ENCODE results near the gene DEPDC5. TPM values are rescaled to one million over a fixed set of nuclear protein-coding genes. Genes with fewer than 3 reads are reported as not detected.

Gene DEPDC5
- total RNA-seq, 1 donor from 2014 or later = 37.1 TPM

DNA sequence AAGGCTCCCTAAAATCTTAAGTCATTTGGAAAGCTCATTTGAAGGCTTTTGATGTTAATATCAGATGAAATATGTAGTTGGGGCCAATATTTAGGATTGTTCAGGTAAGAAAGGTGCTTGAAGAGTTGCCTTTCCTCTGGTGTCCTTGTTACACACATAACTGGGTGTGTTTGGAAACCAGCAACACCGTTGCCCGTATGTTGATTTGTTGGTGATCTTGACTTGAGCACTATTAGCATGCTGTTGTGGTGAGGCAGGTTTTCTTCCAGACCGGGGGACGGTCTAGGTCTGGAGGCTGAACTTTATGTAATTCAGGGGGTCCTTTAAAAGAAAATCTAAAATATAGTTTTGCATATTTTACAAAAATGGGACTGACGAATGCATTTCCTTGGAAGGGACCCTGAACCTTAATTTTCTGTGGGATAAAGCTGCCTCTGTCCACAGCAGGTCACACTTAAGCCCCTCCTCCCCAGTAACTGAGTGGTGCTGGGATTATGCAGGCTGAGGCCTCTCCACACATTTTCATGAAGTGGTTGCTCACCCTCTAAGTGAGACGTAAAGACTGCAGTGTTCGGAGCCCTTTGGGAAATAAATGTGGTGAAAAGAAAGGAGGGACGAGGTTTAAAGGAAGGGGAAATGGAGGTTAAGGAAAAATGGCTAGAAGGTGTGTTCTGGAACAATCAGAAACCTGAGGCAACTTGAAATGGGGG is 192.3 kb downstream of the DEPDC5 start:
- Histone ChIP-seq H3K79me2 (ENCODE audit: low read depth) (peaks cover 66% of the 10 kb centered on the region), H3K9me3 (ENCODE audit: low read depth) (no peaks in the 10 kb centered on the region), H3K4me3 (peak overlapping the region; percentile 98), H3K27me3 (no peaks in the 10 kb centered on the region), H3K27ac (no peak overlapping the region), H2AFZ (replicated peaks) (no peak overlapping the region), H3K4me1 (peaks cover 16% of the 10 kb centered on the region), H3K4me2 (peak overlapping the region; percentile 88), H3K9ac (peak overlapping the region; percentile 90), H4K20me1 (ENCODE audit: low read depth) (peaks cover 60% of the 10 kb centered on the region), H3F3A (ENCODE audit: low read depth) (peaks cover 11% of the 10 kb centered on the region), H3K36me3 (peaks cover 3% of the 10 kb centered on the region)
- Mint-ChIP-seq H3K27me3 (ENCODE audit: insufficient read depth, low read depth) (peaks cover 2% of the 10 kb centered on the region), H3K4me1 (peaks cover 13% of the 10 kb centered on the region), H3K4me3 (no peak overlapping the region), H3K9me3 (no peaks in the 10 kb centered on the region), H3K27ac (no peak overlapping the region), H3K36me3 (peaks cover 18% of the 10 kb centered on the region)
- no peak for TF ChIP-seq EZH2 (IDR thresholded peaks at IDR 0.05)
- TF ChIP-seq, protein P1, sequence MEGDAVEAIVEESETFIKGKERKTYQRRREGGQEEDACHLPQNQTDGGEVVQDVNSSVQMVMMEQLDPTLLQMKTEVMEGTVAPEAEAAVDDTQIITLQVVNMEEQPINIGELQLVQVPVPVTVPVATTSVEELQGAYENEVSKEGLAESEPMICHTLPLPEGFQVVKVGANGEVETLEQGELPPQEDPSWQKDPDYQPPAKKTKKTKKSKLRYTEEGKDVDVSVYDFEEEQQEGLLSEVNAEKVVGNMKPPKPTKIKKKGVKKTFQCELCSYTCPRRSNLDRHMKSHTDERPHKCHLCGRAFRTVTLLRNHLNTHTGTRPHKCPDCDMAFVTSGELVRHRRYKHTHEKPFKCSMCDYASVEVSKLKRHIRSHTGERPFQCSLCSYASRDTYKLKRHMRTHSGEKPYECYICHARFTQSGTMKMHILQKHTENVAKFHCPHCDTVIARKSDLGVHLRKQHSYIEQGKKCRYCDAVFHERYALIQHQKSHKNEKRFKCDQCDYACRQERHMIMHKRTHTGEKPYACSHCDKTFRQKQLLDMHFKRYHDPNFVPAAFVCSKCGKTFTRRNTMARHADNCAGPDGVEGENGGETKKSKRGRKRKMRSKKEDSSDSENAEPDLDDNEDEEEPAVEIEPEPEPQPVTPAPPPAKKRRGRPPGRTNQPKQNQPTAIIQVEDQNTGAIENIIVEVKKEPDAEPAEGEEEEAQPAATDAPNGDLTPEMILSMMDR (IDR thresholded peaks at IDR 0.05) = no peak
- TF ChIP-seq EZH2phosphoT487 (IDR thresholded peaks at IDR 0.05) = no peak
- DNase-seq (ENCODE audit: low spot score) = peak; percentile 39

DNA sequence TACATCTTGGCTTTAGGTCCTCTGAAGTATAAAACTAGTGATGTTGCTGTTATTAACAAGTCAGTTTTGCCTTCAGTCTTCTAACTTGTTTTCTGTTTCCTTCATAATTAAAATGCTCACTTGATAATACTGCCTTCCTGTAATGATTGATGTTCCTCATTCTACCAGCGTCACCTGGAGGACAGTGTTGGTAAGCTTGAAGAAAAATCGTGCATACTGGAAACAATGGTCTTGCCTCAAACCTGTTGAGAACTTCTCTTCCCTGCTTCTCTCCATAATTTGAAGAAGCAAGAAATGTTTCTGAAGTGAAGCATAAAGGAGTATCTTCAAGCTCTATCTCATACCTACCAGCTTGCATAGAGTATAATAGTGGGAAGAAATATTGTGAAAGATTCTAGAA is 193.5 kb downstream of the DEPDC5 start:
- no peaks in the 10 kb centered on the region for H3K9me3 Mint-ChIP-seq
- peaks cover 21% of the 10 kb centered on the region for H3K36me3 Mint-ChIP-seq
- no peaks in the 10 kb centered on the region for H3K9me3 ChIP-seq (ENCODE audit: low read depth)
- TF ChIP-seq, protein P1 (IDR thresholded peaks at IDR 0.05) = peak; percentile 39
- no peak for TF ChIP-seq EZH2 (IDR thresholded peaks at IDR 0.05)
- H3K9ac ChIP-seq = no peak overlapping the region
- no peak overlapping the region for H3K27ac Mint-ChIP-seq
- peaks cover 16% of the 10 kb centered on the region for H3K4me1 ChIP-seq
- H3K36me3 ChIP-seq = peaks cover 3% of the 10 kb centered on the region
- H3F3A ChIP-seq (ENCODE audit: low read depth) = peaks cover 11% of the 10 kb centered on the region
- DNase-seq (ENCODE audit: low spot score) = no peak
- no peaks in the 10 kb centered on the region for H3K27me3 ChIP-seq
- H3K4me2 ChIP-seq = peak overlapping the region; percentile 88
- peaks cover 13% of the 10 kb centered on the region for H3K4me1 Mint-ChIP-seq
- H3K4me3 ChIP-seq = peak overlapping the region; percentile 98
- H3K27me3 Mint-ChIP-seq (ENCODE audit: insufficient read depth, low read depth) = peaks cover 2% of the 10 kb centered on the region
- H3K27ac ChIP-seq = no peak overlapping the region
- H3K79me2 ChIP-seq (ENCODE audit: low read depth) = peaks cover 78% of the 10 kb centered on the region
- peak overlapping the region; percentile 71 for H3K4me3 Mint-ChIP-seq
- H4K20me1 ChIP-seq (ENCODE audit: low read depth) = peaks cover 72% of the 10 kb centered on the region
- H2AFZ ChIP-seq (replicated peaks) = no peak overlapping the region

DNA sequence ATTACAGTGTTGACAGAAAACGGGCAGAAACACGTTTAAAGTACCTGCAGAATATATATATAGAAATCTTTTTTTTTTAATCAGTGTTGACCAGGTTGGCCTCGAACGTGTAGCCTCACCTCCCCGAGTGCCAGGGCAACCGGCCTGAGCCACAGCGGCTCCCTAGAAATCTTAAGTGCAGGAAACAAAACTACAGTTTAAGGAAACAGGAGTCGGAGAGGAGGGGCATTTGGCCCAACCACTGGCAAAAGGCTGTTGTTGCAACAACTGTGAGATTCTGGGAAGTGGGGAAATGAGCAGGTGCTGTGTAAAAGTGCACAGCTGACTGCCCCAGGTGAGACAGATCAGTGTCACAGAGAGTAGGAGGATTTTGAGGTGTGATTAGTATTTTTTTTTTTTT is 194.2 kb downstream of the DEPDC5 start:
- no peaks in the 10 kb centered on the region for H3K9me3 ChIP-seq (ENCODE audit: low read depth)
- peaks cover 85% of the 10 kb centered on the region for H3K79me2 ChIP-seq (ENCODE audit: low read depth)
- no peak overlapping the region for H3K27ac ChIP-seq
- no peak overlapping the region for H3K4me3 ChIP-seq
- H3K4me2 ChIP-seq = no peak overlapping the region
- Mint-ChIP-seq H3K4me1 (peaks cover 13% of the 10 kb centered on the region), H3K9me3 (no peaks in the 10 kb centered on the region), H3K27me3 (ENCODE audit: insufficient read depth, low read depth) (peaks cover 2% of the 10 kb centered on the region), H3K36me3 (peaks cover 22% of the 10 kb centered on the region), H3K4me3 (no peak overlapping the region), H3K27ac (peak overlapping the region; percentile 38)
- no peak overlapping the region for H3K9ac ChIP-seq
- H3K27me3 ChIP-seq = no peaks in the 10 kb centered on the region
- peaks cover 11% of the 10 kb centered on the region for H3F3A ChIP-seq (ENCODE audit: low read depth)
- peaks cover 16% of the 10 kb centered on the region for H3K4me1 ChIP-seq
- no peak for DNase-seq (ENCODE audit: low spot score)
- H3K36me3 ChIP-seq = peaks cover 3% of the 10 kb centered on the region
- TF ChIP-seq EZH2phosphoT487 (IDR thresholded peaks at IDR 0.05) (no peak), EZH2 (IDR thresholded peaks at IDR 0.05) (no peak)
- TF ChIP-seq, protein P1 (IDR thresholded peaks at IDR 0.05) = no peak
- peaks cover 79% of the 10 kb centered on the region for H4K20me1 ChIP-seq (ENCODE audit: low read depth)
- no peak overlapping the region for H2AFZ ChIP-seq (replicated peaks)

All from neural progenitor cell (in vitro differentiated cells).